ENCODE results near the gene CFAP77.
A peak's percentile ranks its signal among the peaks of the same experiment; 100 is the strongest.
"Not testable (repeated sequence)": the region's sequence is repeated elsewhere in the genome, so short reads cannot be mapped to it uniquely, and the experiment has no call there.

Gene CFAP77

DNA sequence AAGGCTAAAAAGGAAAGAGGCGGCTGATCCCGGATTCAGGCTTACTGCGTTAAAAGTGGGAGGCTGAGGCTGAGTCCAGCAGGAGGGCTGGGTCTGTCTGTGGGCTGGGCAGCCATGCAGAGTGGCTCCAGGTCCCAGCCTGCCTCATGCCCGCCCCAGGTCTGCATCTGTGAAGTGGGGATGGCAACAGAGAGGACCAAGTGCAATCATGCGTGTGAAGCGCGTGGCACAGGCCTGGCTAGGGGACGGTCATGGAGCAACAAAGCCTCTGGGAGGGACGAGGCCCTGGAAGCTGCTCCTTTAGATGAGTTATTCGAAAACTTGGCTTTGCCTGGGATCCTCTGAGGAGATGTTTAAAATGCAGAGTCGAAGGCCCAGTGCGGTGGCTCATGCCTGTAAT lies 142.0 kb downstream of the CFAP77 start:
- no peak for DNase-seq

DNA sequence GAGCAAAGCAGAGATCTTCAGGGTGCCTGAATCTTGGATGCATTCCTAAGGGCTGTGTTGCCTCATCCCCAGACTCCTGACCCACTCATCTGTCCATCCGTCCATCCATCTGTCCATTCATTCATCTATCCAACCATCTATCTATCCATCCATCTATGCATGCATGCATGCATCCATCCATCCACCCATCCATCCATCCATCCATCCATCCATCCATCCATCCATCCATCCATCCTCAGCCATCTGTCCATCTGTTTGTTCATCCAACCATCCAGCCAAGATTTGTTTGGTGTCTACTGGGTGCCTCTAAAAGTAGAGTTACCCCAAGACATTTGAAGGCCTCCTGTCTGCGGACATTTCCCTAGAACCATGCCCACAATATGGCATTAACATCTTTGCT lies 144.7 kb downstream of the CFAP77 start:
- no peak for DNase-seq

GRCh38 chr9:132555528-132555927 lies 145.5 kb downstream of the CFAP77 start:
- no peak for DNase-seq

DNA sequence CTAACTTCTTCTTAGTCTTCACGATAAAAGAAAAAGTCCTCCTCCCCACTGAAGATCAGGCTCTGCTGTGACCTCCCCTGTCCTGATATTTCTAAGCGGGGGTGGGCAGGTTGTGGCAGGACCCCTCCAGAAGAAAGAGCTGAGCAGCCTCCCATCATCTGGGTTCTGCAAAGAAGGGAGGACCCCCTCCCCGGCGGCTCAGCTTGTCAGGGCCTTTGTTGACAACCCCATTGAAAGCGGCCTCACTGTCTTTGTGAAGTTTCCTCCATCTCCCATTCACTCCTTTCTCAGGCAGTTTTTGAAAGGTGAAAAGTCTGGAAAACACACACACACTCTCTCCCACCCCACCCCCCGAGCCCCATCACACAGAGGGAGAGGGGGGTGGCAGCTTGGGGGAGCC lies 146.2 kb downstream of the CFAP77 start:
- DNase-seq = no peak

- no peak for DNase-seq
Measured at GRCh38 chr9:132556714-132557113, 146.7 kb downstream of the CFAP77 start.

DNA sequence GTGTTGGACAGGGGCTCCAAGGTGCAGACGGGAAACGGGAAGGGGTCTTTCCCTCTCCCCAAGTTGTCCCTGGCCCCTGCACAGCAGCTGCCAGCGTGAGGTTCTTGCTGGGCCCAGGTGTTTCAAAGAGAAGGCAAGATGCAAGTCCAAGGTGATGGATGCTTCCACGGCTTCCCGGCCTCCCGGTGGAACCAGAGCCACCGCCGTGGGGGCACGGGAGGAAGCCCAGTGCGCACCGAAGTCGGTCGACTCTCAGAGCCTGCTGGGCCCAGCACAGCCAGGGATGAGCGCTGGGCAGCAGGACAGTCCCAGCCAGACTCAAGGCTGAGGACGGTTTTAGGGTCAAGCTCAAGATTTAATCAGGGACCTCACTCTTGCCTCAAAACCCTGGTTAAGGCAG lies 147.1 kb downstream of the CFAP77 start:
- no peak for DNase-seq

- no peak for DNase-seq
Measured at GRCh38 chr9:132559711-132560110, 149.7 kb downstream of the CFAP77 start.

GRCh38 chr9:132560616-132561202 lies 150.7 kb downstream of the CFAP77 start:
- DNase-seq = no peak

- DNase-seq = no peak
Measured at GRCh38 chr9:132562306-132562573, 152.2 kb downstream of the CFAP77 start.

- DNase-seq = no peak
Measured at GRCh38 chr9:132564526-132564925, 154.5 kb downstream of the CFAP77 start.

DNA sequence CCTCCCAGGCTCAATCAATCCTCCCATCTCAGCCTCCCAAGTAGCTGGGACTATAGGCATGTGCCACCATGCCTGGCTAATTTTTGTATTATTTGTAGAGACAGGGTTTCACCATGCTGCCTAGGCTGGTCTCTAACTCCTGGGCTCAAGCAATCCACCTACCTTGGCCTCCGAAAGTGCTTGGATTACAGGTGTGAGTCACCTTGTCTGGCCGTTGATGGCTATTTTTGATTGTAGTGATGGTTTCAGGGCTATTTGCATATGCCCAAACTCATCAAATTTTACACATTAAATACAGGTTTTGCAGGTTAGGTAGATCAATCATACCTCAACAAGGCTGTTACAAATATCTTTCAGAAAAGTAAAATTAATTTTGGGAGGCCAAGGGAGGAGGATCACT lies 158.8 kb downstream of the CFAP77 start:
- not testable (repeated sequence) for DNase-seq

- no peak for DNase-seq
Measured at GRCh38 chr9:132571806-132572600, 162.0 kb downstream of the CFAP77 start.

DNA sequence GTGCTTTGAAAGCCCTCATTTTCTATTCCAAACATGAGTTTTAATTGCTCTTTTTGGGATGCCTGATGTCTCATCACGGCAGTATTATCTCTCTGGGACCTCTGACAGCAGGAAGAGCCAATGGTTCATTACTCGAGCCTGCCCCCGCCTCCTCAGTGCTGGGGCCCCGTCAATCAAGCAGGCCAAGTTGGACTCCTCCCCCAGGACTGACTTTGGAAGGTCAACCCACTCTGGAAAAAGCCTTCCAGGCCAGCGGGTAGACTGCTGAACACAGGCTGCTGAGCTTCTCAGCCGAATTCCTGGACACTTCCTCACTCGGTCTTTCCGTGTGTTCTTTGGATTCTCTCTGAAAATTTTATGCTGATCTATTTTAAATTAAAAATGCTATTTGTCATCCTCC lies 162.9 kb downstream of the CFAP77 start:
- no peak for DNase-seq

- DNase-seq = peak; percentile 66
Measured at GRCh38 chr9:132575005-132575609, 165.1 kb downstream of the CFAP77 start.

DNA sequence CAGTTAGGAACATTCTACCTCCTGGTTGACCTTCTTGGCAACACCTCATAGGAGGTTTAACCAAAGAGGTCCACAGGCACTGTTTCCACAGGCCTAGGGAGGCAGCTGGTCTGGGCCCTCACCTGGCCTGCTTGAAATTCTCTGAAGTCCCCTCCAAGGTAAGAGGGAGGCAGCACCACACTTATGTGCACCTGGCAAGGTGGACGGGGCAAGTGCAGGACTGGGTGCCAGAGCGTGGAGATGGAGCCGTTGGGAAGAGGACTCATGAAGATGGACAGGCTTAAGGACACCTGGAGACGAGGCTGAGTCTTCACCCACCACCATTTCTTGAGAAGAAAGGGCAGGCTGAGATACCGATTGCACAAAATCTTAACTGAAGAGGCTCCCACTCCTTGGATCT lies 165.8 kb downstream of the CFAP77 start:
- no peak for DNase-seq

DNA sequence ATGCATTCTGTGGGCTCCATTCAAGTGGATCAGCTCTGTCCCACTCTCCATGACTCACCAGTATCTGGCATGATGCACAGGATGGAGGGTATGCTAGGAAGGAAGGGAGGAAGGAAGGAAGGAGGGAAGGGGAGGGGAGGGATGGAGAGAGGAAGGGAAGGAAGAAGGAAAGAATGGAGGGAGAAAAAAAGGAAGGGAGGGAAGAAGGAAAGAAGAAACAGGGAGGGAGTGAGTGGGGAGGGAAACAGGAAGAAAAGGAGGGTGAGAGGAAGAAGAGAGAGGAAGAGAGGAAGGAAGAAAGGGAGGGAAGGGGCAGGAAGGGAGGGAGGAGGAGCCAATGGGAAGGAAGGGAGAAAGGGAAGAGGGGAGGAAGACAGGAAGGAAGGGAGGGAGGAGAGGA lies 167.1 kb downstream of the CFAP77 start:
- no peak for DNase-seq

GRCh38 chr9:132578367-132578932 lies 168.4 kb downstream of the CFAP77 start:
- DNase-seq = no peak

- DNase-seq = no peak
Measured at GRCh38 chr9:132579427-132579798, 169.4 kb downstream of the CFAP77 start.

DNA sequence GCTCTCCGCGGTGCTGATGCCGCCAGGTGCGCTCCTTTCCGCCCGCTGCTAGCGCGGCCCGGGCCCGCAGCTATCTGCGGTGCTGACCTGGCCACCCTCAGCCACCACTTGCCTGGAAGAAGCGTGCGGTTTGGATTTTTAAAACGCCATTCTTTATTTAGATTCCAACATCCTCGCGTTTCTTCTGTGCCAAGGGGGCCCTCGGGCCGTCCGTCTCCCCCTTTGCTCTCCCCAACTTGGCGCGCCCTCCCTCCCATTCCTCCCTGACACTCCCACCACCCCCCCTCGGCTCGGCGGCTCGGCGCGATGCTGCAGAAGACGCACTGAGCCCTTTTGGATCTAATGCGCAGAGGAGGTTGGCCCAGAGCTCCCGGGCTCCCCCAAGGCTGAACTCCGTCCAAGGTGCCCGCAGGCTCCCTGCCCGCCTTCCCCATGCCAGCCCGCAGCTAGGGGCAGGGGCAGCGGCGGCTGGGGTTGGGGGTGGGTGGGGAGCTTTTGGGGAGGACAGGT lies 172.3 kb downstream of the CFAP77 start, which contains the start of gene BARHL1:
TSS of gene BARHL1 (plus strand) at position 331 of the 510 bp plus-strand sequence. CDS start 192 bp downstream, outside the sequence.
- DNase-seq = no peak

- DNase-seq = no peak
Measured at GRCh38 chr9:132582786-132583583, 173.0 kb downstream of the CFAP77 start.

DNA sequence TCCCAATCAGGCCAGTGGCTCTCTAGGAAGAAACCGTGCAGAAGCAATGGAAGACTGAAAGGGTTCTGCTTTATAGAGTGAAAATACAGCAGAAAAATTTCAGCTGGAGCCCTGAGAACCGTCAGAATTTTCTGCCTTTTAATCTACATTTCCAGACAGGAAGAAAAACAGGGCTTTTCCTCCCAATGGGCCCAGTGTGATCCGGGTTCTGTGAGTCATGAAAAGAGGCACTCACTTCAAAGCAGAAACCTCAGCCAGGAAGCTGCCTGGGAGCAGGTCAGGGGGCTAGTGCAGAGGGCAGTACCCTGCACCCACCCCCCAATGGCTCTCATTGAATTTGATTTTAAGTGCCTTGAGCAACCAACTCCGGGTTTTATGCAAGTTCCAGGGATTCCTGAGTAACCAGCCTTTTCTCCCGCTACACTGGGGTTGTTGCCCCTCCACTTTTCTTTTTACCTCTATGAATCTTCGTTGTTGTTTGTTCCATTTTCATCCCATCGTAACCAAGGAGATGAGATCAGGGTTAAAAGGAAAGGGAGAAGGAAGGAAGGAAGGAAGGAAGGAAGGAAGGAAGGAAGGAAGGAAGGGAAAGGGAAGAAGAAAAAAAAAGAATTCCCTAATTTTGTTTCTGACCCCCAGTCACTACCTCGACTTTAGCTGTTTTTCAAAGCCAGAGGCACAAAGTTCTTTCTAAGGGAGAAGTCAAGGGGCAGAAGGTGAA lies 173.7 kb downstream of the CFAP77 start:
- no peak for DNase-seq

All from hematopoietic multipotent progenitor cell treated with erythropoietin and hydrocortisone succinate and interleukin-3 and kit ligand, for 8 days (in vitro differentiated cells).